Neuron (in vitro differentiated cells): ENCODE measurements around the gene MELTF.

Experiments
- H2AFZ ChIP-seq: one replicate; pipeline ENCODE4 v1.6.1; 2013; ENCODE audit warnings: low read depth, mild to moderate bottlenecking, inconsistent platforms, low read length, moderate library complexity
- H3K27me3 ChIP-seq: one replicate; pipeline ENCODE4 v1.6.1; 2013; ENCODE audit warnings: low read length; ENCODE audit not compliant: insufficient read depth
- H3K36me3 ChIP-seq: one replicate; pipeline ENCODE4 v1.6.1; 2013; ENCODE audit warnings: low read length; ENCODE audit not compliant: insufficient read depth
- H3K4me1 ChIP-seq: one replicate; pipeline ENCODE4 v1.6.1; 2013; ENCODE audit warnings: low read length; ENCODE audit not compliant: insufficient read depth
- H3K4me3 ChIP-seq: 2 replicates; pipeline ENCODE4 v1.5.1; 2013; ENCODE audit warnings: mild to moderate bottlenecking, low read length, moderate library complexity
- H3K9me3 ChIP-seq: one replicate; pipeline ENCODE4 v1.6.1; 2013; ENCODE audit warnings: low read length

MELTF gene

DNA sequence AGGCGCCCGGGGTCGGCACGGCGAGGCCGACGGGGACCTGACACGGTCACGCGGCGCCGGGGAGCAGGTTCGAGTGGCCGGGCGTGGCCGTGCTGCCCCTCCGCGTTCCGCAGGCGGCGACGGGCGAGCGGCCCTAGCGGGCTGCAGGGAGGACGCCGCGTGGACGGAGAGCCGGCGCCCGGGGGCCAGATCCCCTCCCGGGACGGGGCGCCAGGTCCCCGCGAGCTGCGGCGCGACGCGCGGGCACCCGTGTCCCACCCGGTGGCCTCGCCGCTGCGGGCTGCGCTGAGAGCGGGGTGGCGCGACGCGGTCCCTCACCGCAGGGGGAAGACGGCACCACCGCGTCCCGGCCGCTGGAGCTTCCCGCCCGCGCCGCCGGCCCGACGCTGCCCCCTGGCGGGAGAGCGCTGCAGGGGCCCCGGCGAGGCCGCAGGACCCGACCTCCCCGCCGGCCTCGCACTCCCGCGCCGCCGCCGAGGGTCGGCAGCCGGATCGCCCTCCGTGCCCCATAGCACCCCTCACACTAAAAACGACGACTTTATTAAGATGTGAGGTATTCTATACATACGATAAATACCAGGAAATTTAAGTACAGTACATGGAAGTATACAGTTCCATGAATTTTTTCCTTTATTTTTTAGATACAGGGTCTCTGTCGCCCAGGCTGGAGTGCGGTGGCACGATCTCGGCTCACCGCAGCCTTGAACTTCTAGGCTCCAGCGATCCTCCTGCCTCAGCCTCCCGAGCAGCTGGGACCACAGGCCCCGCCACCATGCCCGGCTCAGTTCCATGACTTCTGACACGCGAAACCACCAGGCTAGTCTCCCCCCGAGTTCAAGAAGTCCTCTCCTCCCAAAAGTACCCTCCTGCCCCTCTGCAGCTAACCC is 59.7 kb downstream of the MELTF start:
- H3K4me1 ChIP-seq: peaks cover 11% of the 10 kb centered on the region
- H2AFZ ChIP-seq: peak overlapping the region; percentile 99
- H3K9me3 ChIP-seq: peaks cover 17% of the 10 kb centered on the region
- H3K36me3 ChIP-seq: no peaks in the 10 kb centered on the region
- H3K27me3 ChIP-seq: peaks cover 9% of the 10 kb centered on the region
- H3K4me3 ChIP-seq: peak overlapping the region; percentile 51

DNA sequence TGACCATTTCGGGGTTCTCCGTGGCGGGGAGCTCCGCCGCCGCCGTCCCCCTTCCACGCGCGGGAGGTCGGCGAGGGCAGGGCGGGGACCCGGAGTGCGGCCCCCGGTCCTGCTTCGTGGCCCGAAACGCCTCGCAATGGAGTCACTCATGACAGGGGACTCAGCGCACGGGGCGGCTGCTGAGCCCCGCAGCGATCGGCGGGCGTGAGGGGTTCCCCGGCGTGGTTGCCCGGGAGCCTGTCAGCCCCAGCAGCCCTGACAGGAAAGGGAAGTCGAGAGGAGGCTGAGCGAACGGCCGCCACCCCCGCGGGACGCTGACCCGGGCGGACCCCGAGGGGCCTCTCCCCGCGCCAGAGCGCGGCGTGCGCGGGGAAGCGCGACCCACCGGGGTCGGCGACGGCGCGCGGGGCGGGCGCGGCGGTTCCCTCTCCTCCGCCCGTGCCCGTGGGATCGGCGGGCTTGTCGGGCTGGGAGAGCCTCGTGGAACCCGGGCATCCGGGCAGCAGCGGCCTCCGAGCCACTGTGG is 60.4 kb downstream of the MELTF start:
- H2AFZ ChIP-seq: peak overlapping the region; percentile 99
- H3K27me3 ChIP-seq: peaks cover 9% of the 10 kb centered on the region
- peaks cover 11% of the 10 kb centered on the region for H3K4me1 ChIP-seq

DNA sequence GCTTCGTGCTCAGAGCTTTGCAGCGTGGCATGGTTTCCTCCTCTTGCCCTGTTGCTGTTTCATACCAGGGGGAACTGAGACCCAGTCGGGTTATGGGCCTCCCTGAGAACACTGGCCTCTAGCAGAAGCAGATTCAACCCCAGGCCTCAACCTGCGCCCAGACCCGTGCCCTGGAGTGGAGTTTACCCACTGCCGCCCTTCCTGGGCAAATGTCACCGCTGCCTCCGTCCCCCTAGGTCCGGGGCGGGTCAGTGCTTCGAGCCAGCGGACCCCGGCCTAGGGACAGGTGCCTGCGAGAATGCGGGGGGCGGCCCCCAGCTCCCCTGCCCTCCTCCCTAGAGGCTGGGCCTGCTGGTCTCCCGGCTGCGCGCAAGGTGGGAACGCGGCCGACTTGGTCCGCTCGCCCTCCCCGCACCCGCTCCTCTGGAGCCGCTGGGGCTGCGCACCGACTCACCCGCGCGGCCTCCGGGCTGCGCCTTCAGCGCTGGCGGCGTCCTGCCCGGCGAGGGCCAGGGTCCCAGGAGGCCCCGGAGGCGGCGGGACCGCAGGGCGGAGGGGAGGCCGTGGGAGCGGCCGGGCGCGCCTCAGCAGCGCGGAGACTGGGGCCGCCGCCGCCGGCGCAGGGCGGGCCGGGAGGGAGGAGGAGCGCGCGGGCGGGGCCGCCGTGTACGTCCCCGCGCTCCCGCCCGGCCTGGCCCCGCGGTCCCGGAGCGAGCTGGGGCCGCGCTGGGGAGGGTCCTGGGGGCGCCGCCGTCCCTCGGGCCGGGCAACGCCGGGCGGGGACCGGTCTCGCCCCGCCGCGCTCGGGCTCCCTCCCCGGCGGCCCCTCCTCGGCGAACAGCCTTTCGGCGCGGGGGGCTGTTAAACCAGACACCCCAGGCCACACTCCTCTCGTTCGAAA is 61.1 kb downstream of the MELTF start, which contains the start of gene PIGZ:
PIGZ (minus strand) TSS at position 601 of the 901 bp plus-strand sequence. CDS start 16,802 bp downstream, outside the sequence.
- peaks cover 9% of the 10 kb centered on the region for H3K27me3 ChIP-seq
- peak within 1 kb of the TSS; percentile 99 for H2AFZ ChIP-seq
- peaks cover 17% of the 10 kb centered on the region for H3K9me3 ChIP-seq
- H3K4me1 ChIP-seq: peaks cover 11% of the 10 kb centered on the region
- H3K4me3 ChIP-seq: peak within 1 kb of the TSS; percentile 51
- H3K36me3 ChIP-seq: no peaks in the 10 kb centered on the region

More for the DNA sequence above, 60.4 kb downstream of the MELTF start:
- H3K9me3 ChIP-seq: peaks cover 17% of the 10 kb centered on the region
- no peaks in the 10 kb centered on the region for H3K36me3 ChIP-seq
- H3K4me3 ChIP-seq: peak overlapping the region; percentile 51

DNA sequence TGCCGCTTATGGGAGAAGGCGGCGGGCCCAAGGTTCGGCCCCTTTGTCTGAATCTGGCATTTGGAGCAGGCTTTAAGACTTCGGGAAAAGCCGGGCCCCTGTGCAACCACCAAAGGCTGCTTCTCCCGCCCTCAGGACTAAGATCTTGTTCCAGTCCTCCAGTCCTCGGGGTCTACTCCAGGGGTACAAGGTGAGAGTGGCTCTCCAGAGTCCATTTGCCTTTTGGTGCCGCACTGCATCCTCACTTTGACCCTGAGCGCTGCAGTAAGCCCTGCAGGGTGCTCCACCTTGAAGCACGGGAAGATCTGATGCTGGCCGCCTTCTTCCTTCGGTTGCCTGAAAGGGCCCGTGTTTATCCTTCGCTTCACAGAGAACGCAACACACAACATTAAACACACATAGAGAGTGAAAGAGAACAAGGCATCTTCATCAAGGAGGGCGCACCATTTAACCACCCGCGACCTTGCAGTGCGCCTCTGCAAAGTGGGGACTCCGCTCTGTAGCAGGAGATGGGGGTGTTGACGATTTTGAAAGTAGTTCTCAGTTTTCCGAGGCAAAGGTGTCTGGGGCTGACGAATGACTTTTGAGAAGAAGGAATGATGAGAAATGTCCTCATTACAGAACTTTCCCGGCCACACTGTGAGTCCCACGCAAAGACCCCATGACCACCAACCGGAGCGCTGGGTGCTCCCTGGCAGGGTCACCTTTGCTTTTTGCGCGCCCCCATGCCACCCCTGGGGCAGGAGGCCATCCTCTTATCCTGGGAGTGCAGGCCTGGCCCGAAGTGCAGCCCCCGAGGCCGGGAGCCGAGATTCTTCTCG is 62.0 kb downstream of the MELTF start:
- H3K9me3 ChIP-seq: peaks cover 17% of the 10 kb centered on the region
- peaks cover 11% of the 10 kb centered on the region for H3K4me1 ChIP-seq
- no peaks in the 10 kb centered on the region for H3K36me3 ChIP-seq
- H3K4me3 ChIP-seq: peak overlapping the region; percentile 51
- H2AFZ ChIP-seq: peak overlapping the region; percentile 99
- peaks cover 9% of the 10 kb centered on the region for H3K27me3 ChIP-seq

DNA sequence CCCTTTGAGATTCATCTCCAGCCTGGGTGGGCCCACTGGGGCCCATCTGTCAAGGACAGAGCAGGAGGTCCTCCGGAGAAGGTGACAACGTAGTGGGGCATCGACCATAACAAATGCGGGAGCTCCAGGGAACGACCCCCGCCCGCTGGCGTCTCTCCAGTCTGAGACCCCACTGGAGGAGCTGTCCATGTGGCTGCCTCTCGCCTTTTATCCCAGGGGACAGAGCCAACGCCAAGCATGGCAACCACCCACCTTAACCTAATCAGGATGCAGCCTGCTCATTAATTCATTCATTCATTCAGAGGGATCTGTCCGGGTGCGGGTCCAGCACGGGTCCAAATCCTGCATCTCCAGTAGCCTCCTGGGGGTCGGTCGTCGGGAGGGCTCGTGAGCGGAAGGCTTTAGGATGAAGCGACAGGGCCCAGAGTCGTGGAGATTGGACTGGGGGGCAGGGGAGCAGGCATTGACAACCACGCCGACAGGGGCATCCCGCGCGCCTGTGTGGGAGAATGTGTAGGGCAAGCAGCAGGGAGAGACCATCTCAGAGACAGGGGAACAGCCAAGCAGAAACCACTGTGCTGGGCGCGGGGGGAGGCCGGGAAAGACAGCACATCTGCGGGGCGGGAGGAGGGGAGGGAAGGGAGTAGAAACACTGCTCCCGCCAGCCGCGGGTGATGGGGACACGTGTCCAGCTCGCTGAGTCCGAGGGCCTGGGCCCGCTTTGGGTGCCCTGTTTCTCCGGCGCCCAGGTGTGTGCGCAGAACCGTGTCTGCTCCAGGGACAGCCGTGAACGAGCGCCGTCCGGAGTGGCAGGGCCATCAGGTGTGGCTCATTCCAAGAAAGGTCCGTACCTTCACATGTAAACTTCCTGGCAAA is 62.9 kb downstream of the MELTF start:
- peaks cover 9% of the 10 kb centered on the region for H3K27me3 ChIP-seq
- no peaks in the 10 kb centered on the region for H3K36me3 ChIP-seq
- H3K4me1 ChIP-seq: peaks cover 11% of the 10 kb centered on the region
- H2AFZ ChIP-seq: no peak overlapping the region
- peaks cover 14% of the 10 kb centered on the region for H3K9me3 ChIP-seq
- H3K4me3 ChIP-seq: no peak overlapping the region

DNA sequence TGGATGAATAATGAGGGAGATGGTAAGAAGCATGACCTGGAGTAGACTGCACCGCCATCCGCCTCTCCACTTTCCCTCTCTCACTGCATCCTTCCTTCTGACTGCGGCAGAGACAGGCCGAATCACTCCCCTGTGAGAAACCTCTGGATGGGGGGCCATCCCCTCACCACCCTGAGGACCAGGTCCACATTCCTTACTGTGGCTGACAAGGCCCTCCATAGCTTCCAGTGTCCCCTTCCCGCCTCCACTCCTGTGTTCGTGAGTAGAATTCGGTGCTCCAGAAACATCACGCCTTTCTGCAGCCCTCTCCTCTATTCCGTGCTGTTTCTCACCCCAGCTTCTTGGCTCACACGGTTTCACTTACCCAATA is 63.8 kb downstream of the MELTF start:
- H3K27me3 ChIP-seq: peaks cover 9% of the 10 kb centered on the region
- no peak overlapping the region for H3K4me3 ChIP-seq

DNA sequence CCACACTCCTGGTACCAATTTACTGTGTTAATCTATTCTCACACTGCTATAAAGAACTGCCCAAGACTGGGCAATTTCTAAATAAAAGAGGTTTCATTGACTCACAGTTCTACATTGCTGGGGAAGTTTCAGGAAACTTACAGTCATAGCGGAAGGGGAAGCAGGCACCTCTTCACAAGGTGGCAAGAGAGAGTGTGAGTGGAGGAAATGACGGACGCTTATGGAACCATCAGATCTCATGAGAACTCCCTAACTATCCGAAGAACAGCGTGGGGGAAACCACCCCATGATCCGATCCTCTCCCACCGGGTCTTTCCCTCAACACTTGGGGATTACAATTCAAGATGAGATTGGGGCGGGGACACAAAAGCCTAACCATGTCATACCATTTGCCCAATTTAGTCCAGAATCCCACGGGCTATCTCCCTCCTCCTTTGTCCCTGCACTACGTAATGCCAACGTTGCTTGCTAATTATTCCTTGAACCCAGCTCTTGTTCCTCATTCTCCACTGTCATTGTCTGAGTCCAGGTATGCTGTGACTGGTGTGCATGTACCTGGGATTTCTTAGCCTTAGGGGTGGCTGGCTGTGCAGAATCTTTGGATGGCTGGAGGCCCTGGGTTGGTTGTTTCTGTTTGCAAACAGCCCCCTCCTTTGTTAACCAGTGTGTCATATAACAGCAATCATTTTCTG is 64.4 kb downstream of the MELTF start:
- no peaks in the 10 kb centered on the region for H3K36me3 ChIP-seq
- H3K9me3 ChIP-seq: peaks cover 13% of the 10 kb centered on the region
- H3K4me3 ChIP-seq: no peak overlapping the region
- peaks cover 11% of the 10 kb centered on the region for H3K4me1 ChIP-seq
- no peak overlapping the region for H2AFZ ChIP-seq
- H3K27me3 ChIP-seq: peaks cover 4% of the 10 kb centered on the region

More for the DNA sequence above, 63.8 kb downstream of the MELTF start:
- no peaks in the 10 kb centered on the region for H3K36me3 ChIP-seq
- H2AFZ ChIP-seq: no peak overlapping the region
- peaks cover 13% of the 10 kb centered on the region for H3K9me3 ChIP-seq
- H3K4me1 ChIP-seq: peaks cover 11% of the 10 kb centered on the region

DNA sequence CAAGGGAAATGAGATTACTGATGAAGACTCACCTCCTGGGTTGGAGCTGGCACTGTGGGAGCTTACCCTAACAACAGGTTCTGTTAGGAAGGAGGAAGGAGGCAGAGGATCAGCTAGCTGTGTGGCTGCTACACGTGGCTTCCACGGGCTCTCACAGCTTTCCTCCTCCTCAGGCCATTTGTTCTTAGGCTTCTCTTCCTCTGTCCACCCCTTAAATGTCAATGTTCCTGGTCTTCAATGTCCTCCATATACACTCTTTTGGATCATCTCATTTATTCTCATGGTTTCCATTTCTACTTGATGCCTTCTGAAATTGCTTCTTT is 66.0 kb downstream of the MELTF start:
- Histone ChIP-seq H3K4me3 (no peak overlapping the region), H2AFZ (no peak overlapping the region), H3K27me3 (peaks cover 2% of the 10 kb centered on the region), H3K9me3 (peaks cover 13% of the 10 kb centered on the region), H3K4me1 (peaks cover 7% of the 10 kb centered on the region), H3K36me3 (no peaks in the 10 kb centered on the region)

DNA sequence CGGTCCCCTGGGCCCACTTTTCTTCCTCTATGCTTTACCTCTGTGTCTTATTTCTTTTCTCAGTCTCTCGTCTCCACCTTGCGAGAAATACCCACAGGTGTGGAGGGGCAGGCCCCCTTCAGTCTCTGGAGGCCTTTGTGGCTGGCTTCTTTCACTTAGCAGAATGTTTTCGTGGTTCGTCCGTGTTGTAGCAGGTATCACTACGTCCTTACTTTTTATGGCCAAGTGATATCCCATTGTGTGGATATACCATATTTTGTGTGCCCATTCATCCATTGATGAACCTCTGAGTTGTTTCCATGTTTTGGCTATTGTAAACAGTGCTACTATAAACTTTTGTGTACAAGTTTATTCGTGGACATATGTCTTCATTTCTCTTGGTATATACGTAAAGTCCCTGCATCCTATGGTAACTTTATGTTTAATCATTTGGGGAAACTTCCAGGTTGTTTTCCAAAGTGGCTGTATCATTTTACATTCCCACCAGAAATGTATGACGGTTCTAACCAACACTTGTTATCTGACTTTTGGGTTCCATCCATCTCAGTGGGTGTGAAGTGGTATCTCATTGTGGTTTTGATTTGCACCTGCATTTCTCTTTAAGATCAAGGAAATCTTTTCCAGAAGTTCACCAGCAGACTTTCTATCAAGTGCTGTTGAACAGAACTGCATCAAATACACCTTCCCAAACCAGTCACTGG is 66.5 kb downstream of the MELTF start:
- Histone ChIP-seq H3K9me3 (peaks cover 13% of the 10 kb centered on the region), H3K36me3 (no peaks in the 10 kb centered on the region), H3K27me3 (no peaks in the 10 kb centered on the region), H3K4me1 (peaks cover 2% of the 10 kb centered on the region), H3K4me3 (no peak overlapping the region), H2AFZ (no peak overlapping the region)

DNA sequence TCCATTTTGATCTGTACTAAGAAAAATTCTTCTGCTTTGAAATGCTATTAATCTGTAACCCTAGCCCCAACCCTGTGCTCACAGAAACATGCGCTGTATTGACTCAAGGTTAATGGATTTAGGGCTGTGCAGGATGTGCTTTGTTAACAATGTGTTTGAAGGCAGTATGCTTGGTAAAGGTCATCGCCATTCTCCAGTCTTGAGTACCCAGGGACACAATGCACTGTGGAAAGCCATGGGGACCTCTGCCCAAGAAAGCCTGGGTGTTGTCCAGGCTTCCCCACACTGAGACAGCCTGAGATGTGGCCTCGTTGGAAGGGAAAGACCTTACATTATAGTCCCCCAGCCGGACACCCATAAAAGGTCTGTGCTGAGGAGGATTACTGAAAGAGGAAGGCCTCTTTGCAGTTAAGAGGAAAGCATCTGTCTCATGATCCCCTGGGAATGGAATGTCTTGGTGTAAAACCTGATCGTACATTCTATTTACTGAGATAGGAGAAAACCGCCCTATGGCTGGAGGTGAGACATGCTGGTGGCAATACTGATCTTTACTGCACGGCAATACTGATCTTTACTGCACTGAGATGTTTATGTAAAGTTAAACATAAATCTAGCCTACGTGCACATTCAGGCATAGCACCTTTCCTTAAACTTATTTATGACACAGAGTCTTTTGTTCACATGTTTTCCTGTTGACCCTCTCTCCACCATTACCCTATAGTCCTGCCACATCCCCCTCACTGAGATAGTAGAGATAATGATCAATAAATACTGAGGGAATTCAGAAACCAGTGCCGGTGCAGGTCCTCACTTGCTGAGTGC is 67.3 kb downstream of the MELTF start:
- Histone ChIP-seq H3K36me3 (no peaks in the 10 kb centered on the region), H3K4me3 (no peak overlapping the region), H3K9me3 (peaks cover 13% of the 10 kb centered on the region), H3K27me3 (no peaks in the 10 kb centered on the region), H3K4me1 (no peaks in the 10 kb centered on the region), H2AFZ (no peak overlapping the region)
